Measurements from ENCODE around the gene ABCA7. TPM values are rescaled to one million over a fixed set of nuclear protein-coding genes. Genes with fewer than 3 reads are reported as not detected.

Gene ABCA7
- total and polyA plus RNA-seq, 2 of the 8 experiments (the other 6 are each of a cell fraction or from before 2014, with no cell fraction given) = 10.4 to 25.6 TPM

DNA sequence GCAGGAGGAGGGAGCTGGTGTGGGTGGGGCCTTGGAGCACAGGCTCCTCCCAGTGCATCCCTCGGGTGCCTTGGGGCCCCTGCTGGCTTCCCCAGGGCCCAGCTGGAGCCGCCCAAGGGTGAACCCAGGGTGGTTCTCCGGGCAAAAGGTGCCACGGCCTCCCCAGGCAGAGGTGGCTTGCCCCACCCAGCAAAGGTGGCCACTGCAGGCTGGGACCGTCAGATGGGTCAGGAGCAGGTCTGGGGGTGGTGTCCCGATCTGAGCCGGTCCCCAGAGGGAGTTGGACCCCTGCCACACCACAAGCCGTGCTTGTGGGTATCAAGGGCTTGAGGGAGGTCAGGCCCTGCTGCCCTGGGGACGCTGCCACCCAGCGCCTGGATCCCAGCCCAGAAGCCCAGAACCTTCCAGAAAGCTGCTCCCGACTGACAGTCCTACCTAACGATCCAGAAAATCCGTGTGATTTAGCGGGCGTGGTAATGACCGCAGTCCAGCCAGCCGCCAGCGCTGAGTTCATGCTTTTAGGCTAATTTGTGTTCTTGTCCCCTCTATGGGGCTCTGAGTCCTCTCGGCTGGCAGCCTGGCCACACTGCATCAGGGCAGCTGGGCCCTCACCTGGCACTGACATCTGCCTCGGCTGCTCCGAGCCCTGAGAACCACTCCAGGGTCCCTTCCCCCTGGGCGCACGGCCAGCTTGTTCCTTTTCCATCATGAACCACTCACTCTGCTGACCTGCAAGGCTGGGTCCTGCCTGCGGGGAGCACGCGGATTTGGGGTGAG is 44.7 kb upstream of the ABCA7 start:
- H2BK5ac ChIP-seq (ENCODE audit: low read depth, low read length) = no peak overlapping the region
- no peak overlapping the region for H4K91ac ChIP-seq (replicated peaks; ENCODE audit: insufficient read length, low read length)
- FAIRE-seq = no peak
- H3K23me2 ChIP-seq (ENCODE audit: low read depth, low read length) = peaks cover 2% of the 10 kb centered on the region; the same call in 1 of the 2 replicates
- no peak overlapping the region for H3K9ac ChIP-seq (replicated peaks in 1 of 4; ENCODE audit: extremely low read depth in 1 of 4, low read depth in 3 of 4, low read length in 3 of 4)
- ChIA-PET CTCF (ENCODE audit: partially characterized antibody) (interaction anchor here (0.6 to 3.4 kb wide), 8 partner anchors 9 to 249 kb away, joined by 3 to 13 read pairs (median 3); partner anchors contain the start of gene CNN2), POLR2A (ENCODE audit: partially characterized antibody) (interaction anchor here (0.6 to 7.3 kb wide), 11 partner anchors 10 to 1666 kb away, joined by 3 to 81 read pairs (median 4); partner anchors contain the start of genes ABCA7 and WDR18)
- no peak overlapping the region for H2BK120ac ChIP-seq (replicated peaks; ENCODE audit: low read depth, low read length)
- H4K5ac ChIP-seq (ENCODE audit: insufficient read length, low read depth, low read length) = no peak overlapping the region
- H3K27me3 ChIP-seq (replicated peaks in 1 of 4; ENCODE audit: control insufficient read depth in 3 of 4, extremely low read depth in 1 of 4, insufficient read depth in 3 of 4, low read length in 3 of 4) = peaks cover 0 to 19% (median 7%) of the 10 kb centered on the region in 4 experiments; a peak in 5 of 7 replicates
- H3K9me3 ChIP-seq (ENCODE audit: insufficient read depth in 2 of 2, low read depth in 1 of 2, low read length in 1 of 2) = no peaks in the 10 kb centered on the region
- H2AK5ac ChIP-seq (ENCODE audit: low read depth, low read length) = no peak overlapping the region
- DNase-seq (ENCODE audit: low read depth in 1 of 2, low spot score in 2 of 2) = no peak
- no peak overlapping the region for H2AFZ ChIP-seq (ENCODE audit: low read length)
- H3K4me2 ChIP-seq (ENCODE audit: insufficient read depth in 1 of 2, low read depth in 2 of 2, low read length in 2 of 2) = no peak overlapping the region; a peak in 1 of 4 replicates
- no peak overlapping the region; the same call in 1 of the 2 replicates for H4K8ac ChIP-seq (ENCODE audit: extremely low read depth, insufficient read depth, low read length)
- no peaks in the 10 kb centered on the region for H3K79me2 ChIP-seq (ENCODE audit: control insufficient read depth in 1 of 2, insufficient read depth in 2 of 2, low read length in 2 of 2)
- H3K18ac ChIP-seq (ENCODE audit: extremely low read depth, low read length) = no peak overlapping the region
- H2BK20ac ChIP-seq (ENCODE audit: low read length) = no peak overlapping the region
- H3K27ac ChIP-seq (ENCODE audit: low read depth, low read length) = no peak overlapping the region
- H4K20me1 ChIP-seq (replicated peaks in 1 of 2; ENCODE audit: control insufficient read depth in 1 of 2, insufficient read depth in 2 of 2, low read length in 2 of 2) = peaks cover 7 to 18% of the 10 kb centered on the region in 2 experiments
- H3K23ac ChIP-seq (ENCODE audit: insufficient read length) = no peak overlapping the region
- no peak overlapping the region for H3K56ac ChIP-seq (replicated peaks; ENCODE audit: insufficient read length, low read depth, low read length)
- TF ChIP-seq, protein P1, sequence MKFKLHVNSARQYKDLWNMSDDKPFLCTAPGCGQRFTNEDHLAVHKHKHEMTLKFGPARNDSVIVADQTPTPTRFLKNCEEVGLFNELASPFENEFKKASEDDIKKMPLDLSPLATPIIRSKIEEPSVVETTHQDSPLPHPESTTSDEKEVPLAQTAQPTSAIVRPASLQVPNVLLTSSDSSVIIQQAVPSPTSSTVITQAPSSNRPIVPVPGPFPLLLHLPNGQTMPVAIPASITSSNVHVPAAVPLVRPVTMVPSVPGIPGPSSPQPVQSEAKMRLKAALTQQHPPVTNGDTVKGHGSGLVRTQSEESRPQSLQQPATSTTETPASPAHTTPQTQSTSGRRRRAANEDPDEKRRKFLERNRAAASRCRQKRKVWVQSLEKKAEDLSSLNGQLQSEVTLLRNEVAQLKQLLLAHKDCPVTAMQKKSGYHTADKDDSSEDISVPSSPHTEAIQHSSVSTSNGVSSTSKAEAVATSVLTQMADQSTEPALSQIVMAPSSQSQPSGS (IDR thresholded peaks at IDR 0.05; ENCODE audit: low read length) = no peak
- H3K4ac ChIP-seq (replicated peaks; ENCODE audit: insufficient read length, low read depth, low read length) = no peak overlapping the region
- H3K4me1 ChIP-seq (replicated peaks in 1 of 4; ENCODE audit: control insufficient read depth in 3 of 4, insufficient read depth in 4 of 4, low read length in 3 of 4) = peaks cover 0 to 7% (median 4%) of the 10 kb centered on the region in 4 experiments; a peak in 3 of 7 replicates
- H3K14ac ChIP-seq (ENCODE audit: insufficient read length) = no peak overlapping the region
- H3K36me3 ChIP-seq (ENCODE audit: control insufficient read depth in 2 of 4, insufficient read depth in 4 of 4, low read length in 3 of 4) = peaks cover 2 to 24% (median 7%) of the 10 kb centered on the region in 4 experiments; a peak in 5 of 8 replicates
- H2BK12ac ChIP-seq (ENCODE audit: low read depth, low read length) = no peak overlapping the region
- no peaks in the 10 kb centered on the region; the same call in 1 of the 2 replicates for H3K79me1 ChIP-seq (ENCODE audit: low read depth, low read length)
- H2BK15ac ChIP-seq (ENCODE audit: low read length) = no peak overlapping the region
- no peak overlapping the region for H3K4me3 ChIP-seq (ENCODE audit: extremely low read depth in 1 of 4, insufficient read depth in 2 of 4, low read depth in 3 of 4, low read length in 4 of 4)
- WGBS, 2 experiments (ENCODE audit: extremely low coverage in 1 of 2, insufficient coverage in 1 of 2, insufficient read length in 1 of 2, insufficient replicate concordance in 2 of 2, low coverage in 1 of 2, low lambda C conversion rate in 2 of 2, missing lambda C conversion rate in 1 of 2) = 93% methylated on average over 22 of the region's 26 CpGs; no CpG with 5 or more reads in 1 of the 2 experiments
